Measurements from ENCODE around the gene MRPS7.
"Not testable (repeated sequence)": the region's sequence is repeated elsewhere in the genome, so short reads cannot be mapped to it uniquely, and the experiment has no call there.

The MRPS7 gene

GRCh38 chr17:75271955-75272847, 10.5 kb downstream of the MRPS7 start:
- DNase-seq (ENCODE audit: low spot score) = peak; percentile 84

- DNase-seq (ENCODE audit: low spot score) = no peak
These were observed 11.1 kb downstream of the MRPS7 start for GRCh38 chr17:75272848-75273184.

DNA sequence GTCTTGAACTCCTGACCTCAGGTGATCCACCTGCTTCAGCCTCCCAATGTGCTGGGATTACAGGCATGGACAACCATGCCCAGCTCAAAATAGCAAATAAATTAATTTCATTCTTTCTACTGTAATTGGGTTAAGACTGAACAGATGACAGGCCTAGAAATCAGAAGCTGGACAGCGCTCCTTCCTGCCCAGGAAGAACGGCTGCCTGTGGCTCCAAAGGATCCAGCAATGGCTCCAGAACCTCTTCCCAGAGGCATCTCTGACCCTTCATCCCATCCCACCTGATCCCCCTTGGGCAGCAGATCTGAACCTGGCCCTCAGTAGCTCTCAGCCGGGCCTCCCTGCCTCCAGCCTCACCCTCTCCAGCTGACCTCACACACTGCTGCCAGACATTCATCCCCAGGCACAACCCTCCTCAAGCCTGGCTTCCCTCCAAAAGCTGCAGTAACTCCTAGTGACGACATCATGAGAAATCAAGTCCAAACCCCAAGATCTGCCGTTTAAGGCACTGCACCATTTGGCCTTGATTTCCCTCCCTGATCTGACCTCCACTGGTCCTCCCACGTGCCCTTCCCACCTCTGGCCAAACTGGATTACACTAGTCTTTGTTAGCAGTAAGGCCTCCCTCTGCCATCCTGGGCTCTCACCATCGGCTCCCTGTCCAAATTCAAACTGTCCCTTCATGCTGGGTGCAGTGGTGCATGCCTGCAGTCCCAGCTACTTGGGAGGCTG, 12.5 kb downstream of the MRPS7 start:
- DNase-seq (ENCODE audit: low spot score) = peak; percentile 67

- DNase-seq (ENCODE audit: low spot score) = peak; percentile 85
These were observed 16.0 kb downstream of the MRPS7 start for GRCh38 chr17:75277664-75278071.

DNA sequence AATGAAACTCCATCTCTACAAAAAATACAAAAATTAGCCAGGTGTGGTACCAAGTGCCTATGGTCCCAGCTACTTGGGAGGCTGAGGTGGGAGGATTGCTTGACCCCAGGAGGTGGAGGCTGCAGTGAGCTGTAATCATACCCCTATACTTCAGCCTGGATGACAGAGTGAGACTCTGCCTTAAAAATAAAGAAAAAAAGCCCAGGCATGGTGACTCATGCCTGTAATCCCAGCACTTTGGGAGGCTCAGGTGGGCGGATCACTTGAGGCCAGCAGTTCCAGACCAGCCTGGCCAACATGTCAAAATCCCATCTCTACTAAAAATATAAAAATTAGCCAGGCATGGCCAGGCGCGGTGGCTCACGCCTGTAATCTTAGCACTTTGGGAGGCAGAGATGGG, 18.5 kb downstream of the MRPS7 start:
- DNase-seq (ENCODE audit: low spot score) = not testable (repeated sequence)

DNA sequence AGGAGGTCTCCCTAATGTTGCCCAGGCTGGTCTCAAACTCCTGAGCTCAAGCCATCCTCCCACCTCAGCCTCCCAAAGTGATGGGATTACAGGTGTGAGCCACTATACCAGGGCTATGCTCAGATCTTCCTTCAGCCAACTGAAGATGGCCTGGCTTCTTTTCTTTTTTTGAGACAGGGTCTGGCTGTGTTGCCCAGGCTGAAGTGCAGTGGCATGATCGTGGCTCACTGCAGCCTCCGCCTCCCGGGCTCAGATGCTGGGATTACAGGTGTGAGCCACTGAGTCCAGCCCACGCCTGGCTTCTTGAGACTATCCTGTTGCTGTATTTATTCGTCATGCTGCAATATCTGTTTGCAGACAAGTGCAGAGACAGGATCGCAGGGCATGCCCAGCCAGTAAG, 23.4 kb downstream of the MRPS7 start:
- DNase-seq (ENCODE audit: low spot score) = no peak

DNA sequence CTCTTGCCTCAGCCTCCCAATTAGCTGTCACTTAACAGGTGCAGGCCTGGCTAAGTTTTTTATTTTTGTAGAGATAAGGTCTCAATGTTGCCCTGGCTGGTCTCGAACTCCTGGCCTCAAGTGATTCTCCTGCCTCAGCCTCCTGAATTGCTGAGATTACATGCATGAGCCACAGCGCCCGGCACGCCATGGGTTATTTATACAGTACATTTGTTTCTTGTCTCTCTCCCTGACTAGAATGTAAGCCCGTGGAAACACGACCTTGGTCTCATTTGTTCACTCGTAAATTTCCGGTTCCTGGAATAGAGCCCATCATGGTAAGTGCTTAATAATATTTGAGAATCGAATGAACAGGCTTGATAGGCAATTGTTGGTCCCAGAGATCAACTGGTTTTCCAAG, 25.5 kb downstream of the MRPS7 start:
- no peak for DNase-seq (ENCODE audit: low spot score)

DNA sequence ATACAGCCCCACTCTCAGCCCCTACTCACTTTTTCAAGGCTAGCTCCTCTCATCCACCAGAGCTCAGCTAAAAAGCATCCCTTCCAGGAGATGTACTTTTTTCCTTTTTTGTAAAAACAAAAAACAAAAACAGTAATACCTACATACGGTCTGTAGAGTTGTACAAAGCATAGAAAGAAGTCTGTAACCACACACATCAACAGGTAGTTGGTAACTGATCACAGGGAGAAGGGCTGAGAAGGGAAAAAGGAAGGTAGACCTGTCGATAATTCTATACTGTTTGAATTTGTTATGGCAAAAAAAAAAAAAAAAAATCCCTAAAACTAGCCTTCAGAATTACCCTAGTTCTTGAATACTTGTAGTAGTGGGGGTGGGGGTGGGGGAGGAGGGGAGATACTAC, 26.7 kb downstream of the MRPS7 start:
- no peak for DNase-seq (ENCODE audit: low spot score)

- DNase-seq (ENCODE audit: low spot score) = no peak
These were observed 27.1 kb downstream of the MRPS7 start for GRCh38 chr17:75288770-75289114.

GRCh38 chr17:75289115-75289831, 27.6 kb downstream of the MRPS7 start, which contains the start of gene SLC25A19:
Gene SLC25A19 (minus strand): TSS chr17:75289433. CDS start chr17:75286764, 2,669 bp downstream.
- peak; percentile 100 for DNase-seq (ENCODE audit: low spot score)

- peak; percentile 35 for DNase-seq (ENCODE audit: low spot score)
These were observed 28.2 kb downstream of the MRPS7 start for GRCh38 chr17:75289832-75290337.

DNA sequence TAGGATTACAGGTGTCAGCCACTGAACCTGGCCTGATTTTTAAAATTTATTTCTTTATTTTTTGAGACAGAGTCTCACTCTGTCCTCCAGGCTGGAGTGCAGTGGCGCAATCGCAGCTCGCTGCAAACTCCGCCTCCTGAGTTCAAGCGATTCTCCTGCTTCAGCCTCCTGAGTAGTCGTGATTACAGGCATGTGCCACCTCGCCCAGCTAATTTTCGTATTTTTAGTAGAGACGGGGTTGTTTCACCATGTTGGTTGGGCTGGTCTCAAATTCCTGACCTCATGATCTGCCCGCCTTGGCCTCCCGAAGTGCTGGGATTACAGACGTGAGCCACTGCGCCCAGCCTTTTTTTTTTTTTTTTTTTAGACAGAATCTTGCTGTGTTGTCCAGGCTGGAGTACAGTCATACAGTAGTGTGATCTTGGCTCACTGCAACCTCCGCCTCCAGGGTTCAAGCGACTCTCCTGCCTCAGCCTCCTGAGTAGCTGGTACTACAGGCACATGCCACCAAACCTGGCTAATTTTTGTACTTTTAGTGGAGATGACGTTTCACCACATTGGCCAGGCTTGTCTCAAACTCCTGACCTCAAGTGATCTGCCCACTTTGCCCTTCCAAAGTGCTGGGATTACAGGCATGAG, 31.2 kb downstream of the MRPS7 start:
- not testable (repeated sequence) for DNase-seq (ENCODE audit: low spot score)

GRCh38 chr17:75295201-75296158, 33.8 kb downstream of the MRPS7 start:
- no peak for DNase-seq (ENCODE audit: low spot score)

GRCh38 chr17:75300280-75300679, 38.6 kb downstream of the MRPS7 start:
- no peak for DNase-seq (ENCODE audit: low spot score)

DNA sequence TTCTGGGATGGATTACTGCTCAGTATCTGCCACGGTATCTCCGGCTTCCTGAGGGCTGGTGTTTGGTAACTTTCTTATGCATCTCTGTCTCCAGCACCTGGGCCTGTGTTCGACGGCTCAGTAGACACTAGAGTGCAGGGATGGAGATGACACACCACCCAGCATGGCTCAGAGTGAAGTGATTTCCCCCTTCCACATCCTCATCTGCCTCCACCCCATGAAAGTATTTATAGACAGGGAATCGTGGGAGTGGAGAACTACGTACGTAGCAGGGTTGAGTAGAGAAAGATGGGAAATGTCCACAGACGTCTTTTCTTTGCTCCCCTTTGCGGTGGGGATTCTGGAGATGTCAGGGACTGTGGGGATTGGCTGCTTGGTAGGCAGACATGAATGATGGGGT, 39.4 kb downstream of the MRPS7 start:
- no peak for DNase-seq (ENCODE audit: low spot score)

- no peak for DNase-seq (ENCODE audit: low spot score)
These were observed 40.0 kb downstream of the MRPS7 start for GRCh38 chr17:75301502-75302206.

DNA sequence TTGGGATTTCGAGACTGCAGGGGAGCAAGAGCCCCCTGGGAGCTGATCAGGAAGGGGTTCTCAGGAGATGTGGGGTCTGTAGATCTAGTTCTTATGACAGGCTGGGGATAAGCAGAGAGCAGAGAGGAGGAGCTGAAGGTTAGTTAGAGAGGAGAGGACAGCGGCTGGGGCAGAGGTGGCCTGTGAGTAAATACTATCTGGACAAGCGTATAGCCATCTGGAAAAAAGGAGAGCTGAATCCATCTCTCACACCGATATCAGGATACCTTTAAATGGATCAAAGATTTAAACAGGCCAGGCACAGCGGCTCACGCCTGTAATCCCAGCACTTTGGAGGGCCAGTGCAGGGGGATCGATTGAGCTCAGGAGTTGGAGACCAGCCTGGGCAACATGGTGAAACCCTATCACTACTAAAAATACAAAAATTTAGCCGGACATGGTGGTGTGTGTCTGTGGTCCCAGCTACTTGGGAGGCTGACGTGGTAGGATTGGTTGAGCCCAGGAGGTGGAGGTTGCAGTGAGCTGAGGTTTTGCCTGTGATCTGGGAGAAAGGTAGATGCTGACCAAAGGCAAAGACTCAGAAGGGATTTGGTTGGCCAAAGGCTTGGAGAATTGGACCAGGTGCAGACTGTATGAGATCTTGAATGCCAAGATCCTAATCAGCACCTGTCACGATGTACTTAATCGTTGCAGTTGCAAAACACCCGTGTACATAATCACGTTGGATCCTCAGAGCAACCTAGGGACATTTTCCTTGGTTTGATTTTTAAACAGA, 46.5 kb downstream of the MRPS7 start:
- no peak for DNase-seq (ENCODE audit: low spot score)

- DNase-seq (ENCODE audit: low spot score) = no peak
These were observed 47.3 kb downstream of the MRPS7 start for GRCh38 chr17:75308732-75309629.
